Mononuclear cell (primary cell): ENCODE data around the gene SNTG2. TPM values are rescaled to one million over a fixed set of nuclear protein-coding genes. Genes with fewer than 3 reads are reported as not detected.
"Not testable (repeated sequence)": the region's sequence is repeated elsewhere in the genome, so short reads cannot be mapped to it uniquely, and the experiment has no call there.

ENCODE experiments used
- H3K27me3 ChIP-seq: 2 replicates; pipeline ENCODE4 v1.6.0; 2011; ENCODE audit warnings: low read length, control low read depth; ENCODE audit not compliant: insufficient read depth
- H3K4me1 ChIP-seq: 2 replicates; pipeline ENCODE4 v1.5.1; 2011; ENCODE audit warnings: mild to moderate bottlenecking, low read length, control low read depth; ENCODE audit not compliant: insufficient read depth
- H3K4me3 ChIP-seq: 2 replicates; pipeline ENCODE4 v1.5.1; 2011; ENCODE audit warnings: mild to moderate bottlenecking, low read length, moderate library complexity
- H3K9me3 ChIP-seq: 2 replicates; pipeline ENCODE4 v1.5.1; 2011; ENCODE audit warnings: low read depth, mild to moderate bottlenecking, control low read depth, low read length
- total RNA-seq: library from RNA; depleted of rRNA; stranded (reverse); fragments of >200 nt; gene quantifications from one replicate; pipeline ENCODE4 v1.2.3, GENCODE V29; 2012

Gene SNTG2
- total RNA-seq, 1 donor, result 1.5 TPM

- Histone ChIP-seq H3K9me3 (no peaks in the 10 kb centered on the region), H3K27me3 (no peaks in the 10 kb centered on the region), H3K4me1 (no peaks in the 10 kb centered on the region), H3K4me3 (no peak overlapping the region)
These were observed 457.5 kb downstream of the SNTG2 start for GRCh38 chr2:1407950-1408675.

- Histone ChIP-seq H3K9me3 (no peaks in the 10 kb centered on the region), H3K4me1 (no peaks in the 10 kb centered on the region), H3K4me3 (no peak within 1 kb of the TSS), H3K27me3 (no peaks in the 10 kb centered on the region)
These were observed 462.6 kb downstream of the SNTG2 start, which contains the start of gene TPO for GRCh38 chr2:1413156-1413710. TPO (plus strand) TSS chr2:1413463; CDS start chr2:1414409, 946 bp downstream.

- Histone ChIP-seq H3K9me3 (no peaks in the 10 kb centered on the region), H3K4me1 (no peaks in the 10 kb centered on the region)
These were observed 463.5 kb downstream of the SNTG2 start for GRCh38 chr2:1414121-1414520.

GRCh38 chr2:1414901-1415300 lies 464.3 kb downstream of the SNTG2 start:
- H3K4me3 ChIP-seq, H3K4me1 ChIP-seq, H3K9me3 ChIP-seq, H3K27me3 ChIP-seq: not testable (repeated sequence)

More at GRCh38 chr2:1414121-1414520, 463.5 kb downstream of the SNTG2 start:
- H3K4me3 ChIP-seq, result no peak overlapping the region
- H3K27me3 ChIP-seq, result no peaks in the 10 kb centered on the region

- H3K27me3 ChIP-seq, result no peaks in the 10 kb centered on the region
These were observed 464.9 kb downstream of the SNTG2 start for GRCh38 chr2:1415501-1415900.

More at GRCh38 chr2:1415501-1415900, 464.9 kb downstream of the SNTG2 start:
- Histone ChIP-seq H3K9me3 (no peaks in the 10 kb centered on the region), H3K4me3 (no peak overlapping the region), H3K4me1 (no peaks in the 10 kb centered on the region)
